ENCODE data around the gene CBFB.

DNA sequence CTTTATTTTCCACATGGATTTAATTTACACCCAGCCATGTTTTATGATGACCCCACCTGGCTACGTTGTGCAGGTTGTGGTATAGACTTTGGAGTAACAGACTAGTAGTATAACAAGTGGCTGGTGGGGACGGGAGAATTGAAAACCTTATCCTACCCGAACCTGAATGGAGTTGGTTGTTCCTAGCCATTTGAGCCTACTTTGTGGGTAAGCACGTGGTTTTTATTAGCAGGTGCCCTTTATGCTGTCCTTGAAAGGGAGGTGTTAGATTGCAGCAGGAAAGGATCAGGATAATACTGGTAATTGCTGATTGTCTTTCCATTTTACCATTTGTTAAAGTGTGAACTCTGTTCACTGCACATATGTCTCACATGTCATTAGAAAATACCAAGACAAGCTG lies 48.9 kb downstream of the CBFB start:
- TF ChIP-seq, protein P1, sequence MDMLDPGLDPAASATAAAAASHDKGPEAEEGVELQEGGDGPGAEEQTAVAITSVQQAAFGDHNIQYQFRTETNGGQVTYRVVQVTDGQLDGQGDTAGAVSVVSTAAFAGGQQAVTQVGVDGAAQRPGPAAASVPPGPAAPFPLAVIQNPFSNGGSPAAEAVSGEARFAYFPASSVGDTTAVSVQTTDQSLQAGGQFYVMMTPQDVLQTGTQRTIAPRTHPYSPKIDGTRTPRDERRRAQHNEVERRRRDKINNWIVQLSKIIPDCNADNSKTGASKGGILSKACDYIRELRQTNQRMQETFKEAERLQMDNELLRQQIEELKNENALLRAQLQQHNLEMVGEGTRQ (IDR thresholded peaks at IDR 0.05; ENCODE audit: low read depth, low read length) = no peak
- TF ChIP-seq CTCF (conservative IDR thresholded peaks at IDR 0.05; ENCODE audit: low read depth, low read length) (no peak), RAD21 (IDR thresholded peaks at IDR 0.05; ENCODE audit: low read length) (no peak), POLR2A (IDR thresholded peaks at IDR 0.05; ENCODE audit: low read depth, low read length) (no peak), SMC3 (IDR thresholded peaks at IDR 0.05; ENCODE audit: low read depth, low read length) (no peak)

Data from IMR-90 (cell line).